OCI-M2 (cell line): ENCODE data around the gene RUBCN.
"Not testable (repeated sequence)": the region's sequence is repeated elsewhere in the genome, so short reads cannot be mapped to it uniquely, and the experiment has no call there.

Source experiments
- DNase-seq: peaks from one replicate; lab custom pipeline; 2025; ENCODE audit not compliant: unreplicated experiment; lab: John Stamatoyannopoulos, UW

Gene RUBCN

DNA sequence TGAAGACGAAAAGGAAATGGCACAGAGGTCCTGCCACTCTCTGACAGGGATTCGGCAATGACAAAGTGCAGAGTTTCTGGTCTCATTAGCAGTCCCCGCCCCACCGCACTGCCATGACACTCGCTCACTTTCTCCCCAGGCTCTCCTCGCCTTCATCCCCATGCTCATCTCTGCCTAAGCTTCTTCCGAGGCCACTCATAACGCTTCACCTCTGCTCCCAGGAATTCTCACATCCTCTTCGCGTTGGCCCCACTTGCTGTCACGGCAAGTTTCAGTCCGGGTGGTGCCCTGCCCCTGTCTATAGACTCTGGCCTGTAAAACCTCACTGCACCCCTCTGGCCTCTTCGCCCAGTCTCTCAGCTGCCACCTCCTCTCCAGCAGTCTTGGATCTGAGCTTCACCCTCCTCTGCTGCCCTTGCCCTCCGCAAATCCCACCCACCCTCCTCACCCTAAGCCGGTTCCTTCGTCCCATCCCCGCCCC is 654 bp downstream of the RUBCN start:
- no peak for DNase-seq

GRCh38 chr3:197734667-197735318 is 1.9 kb downstream of the RUBCN start:
- no peak for DNase-seq

DNA sequence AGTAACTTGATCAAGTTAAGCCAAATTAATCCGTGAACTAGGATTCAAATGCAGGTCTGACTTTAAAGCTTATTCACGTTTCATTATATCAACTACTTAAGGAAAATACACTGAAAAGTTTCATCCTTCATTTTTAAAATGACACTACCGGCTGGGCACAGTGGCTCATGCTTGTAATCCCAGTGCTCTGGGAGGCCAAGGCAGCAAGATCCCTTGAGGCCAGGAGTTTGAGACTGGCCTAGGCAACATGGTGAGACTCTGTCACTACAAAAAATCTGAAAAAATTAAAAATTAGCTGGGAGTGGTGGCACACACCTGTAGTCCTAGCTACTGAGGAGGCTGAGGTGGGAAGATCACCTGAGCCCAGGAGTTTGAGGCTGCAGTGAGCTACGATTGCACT is 3.7 kb downstream of the RUBCN start:
- no peak for DNase-seq

GRCh38 chr3:197731483-197731882 is 5.2 kb downstream of the RUBCN start:
- DNase-seq, result not testable (repeated sequence)

DNA sequence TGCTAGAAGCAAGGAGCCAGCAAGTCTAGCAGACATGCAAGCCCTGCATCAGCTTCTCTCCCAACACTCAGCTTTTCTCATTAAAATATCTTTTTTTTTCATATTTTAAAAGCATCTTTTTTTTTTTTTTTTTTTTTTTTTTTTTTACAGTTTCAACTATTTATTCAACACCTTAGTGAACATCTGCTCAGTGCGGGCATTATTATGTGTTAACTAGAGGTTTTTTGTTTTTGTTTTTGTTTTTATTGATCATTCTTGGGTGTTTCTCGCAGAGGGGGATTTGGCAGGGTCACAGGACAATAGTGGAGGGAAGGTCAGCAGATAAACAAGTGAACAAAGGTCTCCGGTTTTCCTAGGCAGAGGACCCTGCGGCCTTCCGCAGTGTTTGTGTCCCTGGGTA is 5.9 kb downstream of the RUBCN start:
- not testable (repeated sequence) for DNase-seq

- no peak for DNase-seq
Observed at GRCh38 chr3:197730200-197730599, 6.5 kb downstream of the RUBCN start.

- no peak for DNase-seq
Observed at GRCh38 chr3:197728487-197728886, 8.2 kb downstream of the RUBCN start.

- DNase-seq, result not testable (repeated sequence)
Observed at GRCh38 chr3:197727878-197728277, 8.8 kb downstream of the RUBCN start.

- no peak for DNase-seq
Observed at GRCh38 chr3:197722734-197723133, 14.0 kb downstream of the RUBCN start.

DNA sequence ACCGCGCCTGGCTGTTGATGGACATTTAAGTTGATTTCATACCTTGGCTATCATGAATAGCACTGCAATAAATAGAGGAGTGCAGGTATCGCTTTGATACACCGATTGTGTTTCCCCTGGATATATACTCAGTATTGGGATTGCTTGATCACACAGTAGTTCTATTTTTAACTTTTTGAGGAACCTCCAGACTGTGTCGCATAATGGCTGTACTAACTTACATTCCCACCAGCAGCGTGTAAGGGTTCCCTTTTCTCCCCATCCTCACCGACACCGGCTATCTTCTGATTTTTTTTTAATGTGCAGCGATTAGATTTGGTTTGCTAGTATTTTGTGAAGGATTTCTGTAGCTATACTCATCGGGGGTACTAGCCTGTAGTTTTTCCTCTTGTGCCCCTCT is 16.0 kb downstream of the RUBCN start:
- no peak for DNase-seq

GRCh38 chr3:197718891-197719290 is 17.8 kb downstream of the RUBCN start:
- no peak for DNase-seq

DNA sequence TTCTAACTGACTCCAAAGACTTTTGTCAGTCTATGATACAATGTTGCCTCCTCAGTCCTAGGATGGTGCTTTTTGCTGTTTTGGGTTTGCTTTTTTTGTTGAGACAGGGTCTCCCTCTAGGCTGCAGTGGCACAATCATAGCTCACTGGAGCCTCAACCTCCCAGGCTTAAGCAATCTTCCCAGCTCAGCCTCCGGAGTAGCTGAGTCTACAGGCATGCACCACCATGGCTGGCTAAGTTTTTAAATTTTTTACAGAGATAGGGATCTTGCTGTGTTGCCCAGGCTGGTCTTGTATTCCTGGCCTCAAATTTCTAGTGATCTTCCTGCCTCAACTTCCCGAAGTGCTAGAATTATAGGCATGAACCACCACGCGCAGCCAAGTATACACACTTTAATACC is 22.5 kb downstream of the RUBCN start:
- no peak for DNase-seq

- no peak for DNase-seq
Observed at GRCh38 chr3:197713477-197713822, 23.3 kb downstream of the RUBCN start.

DNA sequence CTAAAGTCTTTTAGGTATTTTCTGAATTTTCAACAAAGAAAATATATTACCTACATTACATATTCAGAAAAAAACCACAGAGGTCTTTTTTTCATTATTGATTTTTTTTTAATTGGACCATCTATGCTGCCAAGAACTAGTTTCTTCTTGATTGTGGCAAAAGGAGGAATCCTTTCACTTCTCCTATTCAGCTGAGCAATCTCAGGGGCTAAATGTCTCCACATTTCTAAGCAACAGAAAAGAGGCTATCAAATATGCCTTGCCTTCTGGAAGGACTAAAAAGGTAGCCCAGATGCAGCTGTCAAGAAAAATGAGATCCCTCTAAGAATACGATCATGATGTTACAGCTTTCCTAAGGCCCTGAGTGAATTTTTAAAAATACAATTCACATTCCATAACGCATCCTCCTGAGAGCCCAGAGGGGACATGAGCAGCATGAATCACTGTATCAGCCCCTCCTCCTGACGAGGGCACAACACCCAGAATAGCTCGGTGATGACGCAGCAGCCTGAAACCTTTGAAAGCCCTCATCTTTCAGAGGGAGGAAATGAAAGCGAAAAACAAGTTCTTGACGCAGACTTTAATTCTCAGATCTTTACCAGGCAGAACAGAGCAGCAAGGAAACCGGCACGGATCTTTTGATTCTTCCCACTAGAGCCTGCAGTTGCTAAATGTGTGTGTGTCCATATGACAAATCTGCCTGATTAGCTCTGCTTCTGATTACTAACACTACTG is 24.6 kb downstream of the RUBCN start:
- DNase-seq, result no peak

GRCh38 chr3:197710965-197711364 is 25.7 kb downstream of the RUBCN start:
- not testable (repeated sequence) for DNase-seq

DNA sequence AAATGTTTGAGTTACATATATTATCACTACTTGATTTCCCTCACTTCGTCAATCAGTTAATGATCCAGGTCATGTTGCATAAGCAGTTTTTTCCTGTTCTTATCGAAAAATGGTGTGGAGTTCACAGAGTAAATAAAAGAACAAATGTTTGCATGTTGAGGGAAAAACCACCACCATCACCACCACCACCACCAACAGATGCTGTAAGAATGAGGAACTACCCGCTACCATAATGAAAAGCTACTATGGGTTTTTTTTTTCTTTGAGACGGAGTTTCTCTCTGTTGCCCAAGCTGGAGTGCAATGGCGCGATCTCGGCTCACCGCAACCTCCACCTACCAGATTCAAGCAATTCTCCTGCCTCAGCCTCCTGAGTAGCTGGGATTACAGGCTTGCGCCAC is 27.6 kb downstream of the RUBCN start:
- DNase-seq, result no peak

GRCh38 chr3:197706658-197707057 is 30.0 kb downstream of the RUBCN start:
- DNase-seq, result no peak

DNA sequence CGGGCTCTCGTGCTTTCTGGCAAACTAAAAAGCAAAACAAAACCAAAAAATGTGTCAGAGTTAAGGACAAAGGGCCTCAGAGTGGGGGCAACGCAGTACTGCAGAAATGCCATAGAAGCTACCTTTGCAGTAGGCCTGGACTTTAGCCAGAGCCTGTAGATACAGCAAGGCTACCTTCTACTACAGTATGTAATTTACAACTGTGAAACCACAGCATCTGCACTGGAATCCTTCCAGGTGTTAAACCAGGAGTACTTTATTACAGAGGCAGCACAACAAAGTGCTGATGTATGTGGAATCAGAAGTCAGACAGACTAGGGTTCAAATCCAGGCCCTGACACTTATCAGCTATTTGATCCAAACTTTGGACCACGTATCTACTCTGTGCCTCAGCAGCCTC is 34.9 kb downstream of the RUBCN start:
- DNase-seq, result no peak

GRCh38 chr3:197700095-197700494 is 36.6 kb downstream of the RUBCN start:
- DNase-seq, result no peak

DNA sequence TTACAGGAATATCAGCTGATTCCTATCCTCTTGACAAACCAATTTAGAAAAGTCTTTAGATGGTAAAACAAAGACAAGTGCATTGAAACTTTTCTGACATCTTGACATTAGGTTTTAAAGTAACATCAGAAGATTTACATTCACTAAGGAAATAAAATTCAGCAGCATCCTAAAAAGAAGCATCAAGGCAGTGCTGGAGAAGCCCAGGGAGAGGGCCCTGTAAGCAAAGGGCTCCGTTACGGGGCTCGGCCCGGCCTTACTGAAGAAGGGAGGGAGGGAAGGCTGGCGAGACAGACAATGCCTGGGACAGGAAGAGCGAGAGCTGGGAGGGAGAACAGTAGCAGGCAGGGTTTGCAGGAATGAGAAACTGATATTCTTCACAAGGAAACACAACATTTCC is 39.3 kb downstream of the RUBCN start:
- no peak for DNase-seq

- DNase-seq, result no peak
Observed at GRCh38 chr3:197694251-197694650, 42.5 kb downstream of the RUBCN start.

- no peak for DNase-seq
Observed at GRCh38 chr3:197692641-197693040, 44.1 kb downstream of the RUBCN start.

- no peak for DNase-seq
Observed at GRCh38 chr3:197690754-197691153, 46.0 kb downstream of the RUBCN start.
